ENCODE data around the gene MX1.

GRCh38 chr21:41460578-41461527, 34.8 kb downstream of the MX1 start:
- TF ChIP-seq PHF8 (CRISPR knock-in tag; IDR thresholded peaks at IDR 0.05) (no peak), SP1 (IDR thresholded peaks at IDR 0.05) (no peak), SP1 (CRISPR knock-in tag; IDR thresholded peaks at IDR 0.05) (no peak), MYPOP (CRISPR knock-in tag; IDR thresholded peaks at IDR 0.05) (no peak), ATF6 (CRISPR knock-in tag; conservative IDR thresholded peaks at IDR 0.05) (no peak), NPAS2 (CRISPR knock-in tag; IDR thresholded peaks at IDR 0.05; ENCODE audit: borderline replicate concordance) (no peak), NR2F6 (IDR thresholded peaks at IDR 0.05) (no peak), NR2F6 (CRISPR knock-in tag; IDR thresholded peaks at IDR 0.05) (no peak), ZBTB26 (CRISPR knock-in tag; IDR thresholded peaks at IDR 0.05; ENCODE audit: borderline replicate concordance) (no peak), DBP (CRISPR knock-in tag; IDR thresholded peaks at IDR 0.05; ENCODE audit: not compliant biosample characterization) (no peak), CTCF (CRISPR knock-in tag; IDR thresholded peaks at IDR 0.05) (peak; percentile 91), HDAC2 (CRISPR knock-in tag; IDR thresholded peaks at IDR 0.05) (no peak), FOXJ3 (CRISPR knock-in tag; IDR thresholded peaks at IDR 0.05; ENCODE audit: borderline replicate concordance) (no peak), SNAPC4 (CRISPR knock-in tag; IDR thresholded peaks at IDR 0.05) (no peak)

Data from HepG2 (cell line).